T-helper 9 cell (primary cell): ENCODE measurements around the gene MTX3.

ENCODE experiments used
- DNase-seq: peaks from one replicate; pipeline ENCODE4 v3.0.0-alpha.2; 2020
- total RNA-seq, 2 donors: gene quantifications; one replicate each; lab custom pipeline; 2026; lab: John Stamatoyannopoulos, UW

Gene MTX3, protein sequence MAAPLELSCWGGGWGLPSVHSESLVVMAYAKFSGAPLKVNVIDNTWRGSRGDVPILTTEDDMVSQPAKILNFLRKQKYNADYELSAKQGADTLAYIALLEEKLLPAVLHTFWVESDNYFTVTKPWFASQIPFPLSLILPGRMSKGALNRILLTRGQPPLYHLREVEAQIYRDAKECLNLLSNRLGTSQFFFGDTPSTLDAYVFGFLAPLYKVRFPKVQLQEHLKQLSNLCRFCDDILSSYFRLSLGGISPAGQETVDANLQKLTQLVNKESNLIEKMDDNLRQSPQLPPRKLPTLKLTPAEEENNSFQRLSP
- total RNA-seq: 41.8 to 48.5 reads per million in 2 donors

DNA sequence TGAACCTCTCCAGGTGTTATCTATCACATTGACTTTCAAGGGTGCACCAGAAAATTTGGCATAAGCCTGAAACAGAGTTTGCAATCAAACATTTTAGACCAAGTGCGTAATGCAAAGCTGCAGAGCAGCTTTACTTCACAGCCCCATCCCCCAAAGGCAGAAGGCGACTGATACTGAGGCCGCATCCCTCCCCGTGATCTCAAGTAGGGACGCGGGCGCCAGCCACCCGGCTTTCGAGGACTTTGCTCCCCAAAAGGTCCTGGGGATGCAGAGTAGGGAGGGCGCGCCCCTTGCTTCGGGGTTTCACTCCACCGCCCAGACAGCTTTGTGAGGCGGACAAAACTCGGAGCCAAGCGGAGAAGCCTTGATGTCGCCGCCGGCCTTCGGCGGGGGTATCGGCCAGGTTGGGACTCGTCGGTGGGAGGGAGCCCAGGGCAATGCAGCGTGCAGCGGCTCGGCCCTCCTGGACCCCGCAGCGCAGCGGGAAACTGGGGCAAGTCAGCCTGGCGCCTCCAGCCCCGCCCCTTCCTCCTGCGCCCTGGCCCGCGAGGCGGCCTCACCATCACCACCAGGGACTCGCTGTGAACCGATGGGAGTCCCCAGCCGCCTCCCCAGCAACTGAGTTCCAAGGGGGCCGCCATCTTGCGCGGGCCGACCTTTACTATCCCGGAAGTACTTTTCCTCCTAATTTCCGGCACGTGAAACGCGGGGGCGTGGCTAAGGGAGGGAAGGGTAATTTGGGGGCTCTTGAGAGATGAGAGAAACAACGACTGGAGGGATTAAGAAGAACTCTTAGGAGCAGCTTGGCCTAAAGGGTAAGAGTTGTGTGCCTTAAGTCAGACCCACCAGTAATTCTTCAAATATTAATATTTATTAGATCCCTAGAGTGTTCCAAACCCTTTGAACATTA lies at the start of gene MTX3:
Gene MTX3 (minus strand): TSS at position 665 of the 910 bp plus-strand sequence. CDS start 24 bp downstream, at position 641.
- DNase-seq: peak; percentile 76

DNA sequence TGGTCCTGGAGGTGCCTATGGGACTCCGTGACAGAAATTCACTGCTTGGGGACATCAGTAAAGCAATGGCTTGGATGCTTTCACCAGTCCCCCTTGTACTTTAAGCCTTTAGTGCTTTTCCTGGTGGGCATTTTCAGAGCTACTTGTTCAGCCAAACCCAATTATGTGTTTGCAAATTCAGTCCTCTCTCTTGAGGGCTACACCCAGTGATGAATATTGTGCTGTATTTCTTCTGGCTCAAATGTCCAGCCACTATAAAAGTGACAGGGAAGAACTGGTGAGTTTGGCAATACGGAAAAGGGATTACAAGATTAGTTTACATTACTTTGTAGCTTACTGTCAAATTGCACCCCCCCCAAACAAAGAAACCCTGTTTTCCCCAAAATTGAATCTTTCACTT lies 48.6 kb upstream of the MTX3 start:
- DNase-seq: no peak

DNA sequence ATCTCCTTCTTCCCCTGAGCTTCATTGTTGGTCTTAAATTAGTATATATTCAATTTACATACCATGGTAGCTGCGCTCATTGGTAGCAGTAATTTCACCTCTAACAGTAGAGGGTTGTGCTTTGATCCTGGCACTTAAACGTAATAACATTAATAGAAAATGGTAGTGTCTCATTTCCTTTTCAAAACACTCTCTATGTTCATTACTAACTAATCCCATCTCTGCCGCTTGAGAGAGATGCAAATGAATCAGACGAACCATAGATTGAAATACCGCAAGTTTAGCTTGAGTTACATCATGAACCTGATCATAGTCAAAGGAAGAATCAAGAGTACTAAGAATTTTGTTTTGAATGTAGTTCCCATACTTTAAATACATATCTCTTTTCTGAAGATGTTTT lies 46.3 kb upstream of the MTX3 start:
- DNase-seq: no peak

DNA sequence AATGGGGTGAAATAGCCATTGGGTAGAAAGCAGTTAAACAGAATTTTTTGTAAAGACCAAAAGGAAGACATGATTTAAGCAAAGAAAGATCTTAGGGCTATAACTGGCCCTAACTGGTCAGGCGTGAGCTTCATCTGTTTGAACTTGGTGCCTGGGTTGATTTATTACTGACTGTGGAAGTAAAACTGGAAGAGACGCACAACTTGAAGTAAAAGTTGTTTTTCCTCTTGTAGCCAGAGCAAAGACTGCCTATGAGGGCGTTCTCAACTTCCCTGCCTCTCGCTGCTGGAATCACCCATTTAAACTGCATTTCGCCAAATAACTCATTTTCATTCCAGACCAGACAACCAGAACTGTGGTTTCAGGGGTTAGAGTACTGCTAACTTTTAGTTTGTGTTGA lies 45.6 kb upstream of the MTX3 start:
- DNase-seq: no peak

DNA sequence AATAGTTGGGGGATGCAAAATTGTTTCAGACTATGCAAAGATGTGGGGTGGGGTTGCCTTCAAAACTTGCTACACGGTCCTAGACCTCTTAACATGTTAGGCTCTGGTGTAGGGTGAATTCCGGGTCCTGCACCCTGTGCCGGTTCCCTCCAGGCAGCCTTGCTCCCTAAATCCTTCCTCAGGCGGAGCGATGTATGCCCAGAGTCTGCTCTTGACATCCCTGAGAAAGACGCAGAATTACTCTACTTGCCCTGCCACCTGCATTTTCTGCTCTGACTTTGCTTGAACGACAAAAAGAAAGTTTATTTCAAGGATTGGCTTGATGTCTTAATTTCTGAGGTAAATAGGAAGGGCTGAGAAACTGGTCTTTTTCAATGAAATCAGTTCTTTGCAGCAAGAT lies 44.8 kb upstream of the MTX3 start:
- no peak for DNase-seq

- DNase-seq: no peak
Measured at GRCh38 chr5:80034962-80035821, 44.1 kb upstream of the MTX3 start, which contains the start of gene THBS4. THBS4 (plus strand) TSS chr5:80035348; CDS start chr5:80035538, 190 bp downstream.

GRCh38 chr5:80034559-80034958 lies 43.5 kb upstream of the MTX3 start:
- DNase-seq: no peak

GRCh38 chr5:80033513-80033912 lies 42.5 kb upstream of the MTX3 start:
- DNase-seq: no peak

- DNase-seq: no peak
Measured at GRCh38 chr5:80031109-80031508, 40.0 kb upstream of the MTX3 start.

GRCh38 chr5:80026841-80027240 lies 35.8 kb upstream of the MTX3 start:
- no peak for DNase-seq

DNA sequence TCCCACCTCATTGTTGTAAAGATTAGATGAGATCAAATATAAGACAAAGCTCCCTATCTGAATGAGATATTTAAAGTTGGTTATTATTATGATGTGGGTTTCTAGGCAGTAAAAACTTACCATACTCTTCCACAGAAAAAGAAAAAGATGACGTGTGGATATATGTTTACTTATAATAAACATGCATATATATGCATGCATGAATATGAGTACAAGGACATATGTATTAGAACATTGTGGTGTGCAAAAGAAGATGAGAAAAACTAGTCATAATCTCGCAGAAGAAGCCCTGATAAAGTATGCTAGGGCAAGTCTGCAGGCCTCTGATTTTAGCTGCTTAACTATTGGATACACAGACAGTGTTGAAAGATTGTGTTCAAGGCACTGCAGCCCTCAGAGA lies 34.0 kb upstream of the MTX3 start:
- no peak for DNase-seq

- no peak for DNase-seq
Measured at GRCh38 chr5:80010754-80011392, 19.8 kb upstream of the MTX3 start.

DNA sequence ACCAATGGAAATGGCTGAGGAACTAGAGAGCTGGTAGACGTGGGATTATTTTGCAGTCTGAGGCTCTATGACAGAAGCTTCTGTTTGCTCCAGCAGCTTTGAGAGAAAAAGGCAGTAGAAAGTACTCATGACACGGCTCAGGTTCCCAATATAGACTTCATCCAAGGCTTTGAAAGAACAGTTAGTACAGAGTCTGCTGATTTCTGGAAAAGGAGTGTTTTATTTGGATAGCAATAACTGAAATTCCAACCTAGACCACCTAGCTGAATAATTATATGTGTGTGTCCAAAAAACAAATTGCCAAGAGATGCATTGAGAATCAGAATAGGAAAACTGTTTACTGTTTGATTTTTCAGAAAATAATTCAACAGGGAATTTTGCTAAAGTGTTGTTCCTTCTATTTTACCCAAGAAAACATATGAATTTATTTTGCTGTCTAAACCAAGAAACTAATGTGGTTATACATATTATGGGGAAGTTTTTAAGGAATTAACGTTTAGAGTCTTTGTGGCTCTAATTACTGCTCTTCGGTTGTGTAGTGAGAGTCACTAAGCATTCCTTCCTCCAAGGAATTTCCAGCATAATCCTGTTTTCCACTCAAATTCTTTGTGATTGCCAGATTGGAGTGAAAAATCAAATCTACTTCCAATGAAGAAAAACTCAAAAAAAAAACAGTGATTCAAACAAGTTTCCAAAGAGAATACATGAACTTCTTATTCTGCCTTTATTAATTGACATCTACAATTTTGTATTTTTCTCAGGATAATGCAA lies 18.1 kb upstream of the MTX3 start:
- no peak for DNase-seq

- no peak for DNase-seq
Measured at GRCh38 chr5:80002677-80003076, 11.6 kb upstream of the MTX3 start.

GRCh38 chr5:79999722-80000121 lies 8.7 kb upstream of the MTX3 start:
- DNase-seq: no peak

- no peak for DNase-seq
Measured at GRCh38 chr5:79992891-79993657, 2.0 kb upstream of the MTX3 start.

DNA sequence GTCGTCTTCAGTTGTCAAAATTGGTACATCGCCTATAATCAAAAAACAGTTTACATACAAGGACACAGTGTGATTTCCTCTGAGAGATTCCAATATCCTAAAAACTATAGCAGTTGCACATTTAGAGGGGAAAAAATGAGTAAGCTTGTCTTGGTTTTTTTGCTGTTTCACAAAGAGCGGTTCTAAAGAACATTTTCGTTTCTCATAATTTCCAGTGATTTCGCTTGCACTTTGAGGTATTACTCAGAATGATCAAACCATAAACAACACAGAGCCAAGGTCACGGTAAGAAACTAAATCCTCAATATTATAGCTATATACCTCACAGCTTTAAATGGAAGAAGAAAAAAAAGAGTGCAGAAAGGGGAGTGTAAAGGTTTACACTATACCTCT lies 861 bp downstream of the MTX3 start:
- DNase-seq: no peak

GRCh38 chr5:79986260-79986659 lies 4.8 kb downstream of the MTX3 start:
- DNase-seq: no peak

DNA sequence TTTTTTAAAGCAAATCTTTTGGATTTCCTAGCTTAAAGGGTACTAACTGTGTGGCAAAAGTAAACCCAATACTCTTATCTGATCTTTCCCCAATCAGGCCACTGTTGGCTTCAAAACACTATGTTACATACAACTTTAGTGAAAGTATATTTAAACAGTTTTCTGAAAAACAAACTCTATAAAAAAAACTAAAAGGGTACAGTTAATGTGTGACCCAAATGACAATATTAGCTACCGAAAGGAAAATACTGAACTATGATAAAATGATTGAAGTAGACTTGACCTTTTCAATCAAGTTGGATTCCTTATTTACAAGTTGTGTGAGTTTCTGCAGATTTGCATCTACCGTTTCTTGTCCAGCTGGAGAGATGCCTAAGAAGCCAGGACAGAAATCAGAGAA lies 5.8 kb downstream of the MTX3 start:
- no peak for DNase-seq

DNA sequence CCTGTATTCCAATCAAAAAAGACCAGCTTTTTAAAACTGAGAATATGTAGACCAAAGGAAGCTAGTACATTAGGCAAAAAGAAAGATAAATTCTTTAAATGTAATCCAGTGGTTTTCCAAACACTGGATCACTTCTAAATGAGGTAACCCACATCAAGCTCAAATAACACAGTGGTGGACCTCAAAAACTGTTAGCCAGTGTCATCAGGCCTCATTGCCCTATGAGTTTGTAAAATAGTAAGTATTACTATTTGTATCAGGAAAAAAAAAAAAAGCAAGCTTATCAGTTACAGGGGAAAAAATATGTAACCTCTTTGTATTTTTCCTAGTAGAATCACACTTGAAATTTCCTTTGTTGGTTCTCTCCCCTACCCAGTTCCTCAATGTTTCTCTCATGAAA lies 6.7 kb downstream of the MTX3 start:
- DNase-seq: no peak

DNA sequence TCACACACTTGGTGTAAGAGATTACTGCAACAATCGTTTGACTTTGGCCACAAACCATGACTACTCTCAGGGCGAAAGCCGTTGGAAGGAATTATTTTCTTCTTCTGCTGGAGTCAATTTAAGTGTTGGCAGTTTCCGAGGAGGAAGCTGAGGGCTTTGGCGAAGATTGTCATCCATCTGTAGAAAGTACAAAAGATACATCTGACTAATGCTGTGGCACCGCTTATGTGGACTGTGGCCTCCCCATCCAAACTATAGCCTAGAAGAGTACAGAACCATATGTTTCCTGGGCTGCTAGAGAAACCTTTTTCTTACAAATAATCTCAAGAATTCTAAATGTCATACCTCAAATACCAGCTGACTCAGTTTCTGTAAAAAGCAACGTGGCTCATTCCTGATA lies 7.4 kb downstream of the MTX3 start:
- DNase-seq: no peak
